Gastrocnemius medialis (tissue), 4 donors: ENCODE data around the gene SPTSSA. TPM values are rescaled to one million over a fixed set of nuclear protein-coding genes. Genes with fewer than 3 reads are reported as not detected.
"Not testable (repeated sequence)": the region's sequence is repeated elsewhere in the genome, so short reads cannot be mapped to it uniquely, and the experiment has no call there.

Experiments
- ATAC-seq, 2 donors: fragments of 150-250 bp; one replicate each; pipeline ENCODE4 v1.9.1; 2016
- DNase-seq, 2 donors: peaks; one replicate each; pipeline ENCODE4 v3.0.0-alpha.2; 2019
- H3K27ac ChIP-seq, 4 donors: fragments of 200-600 bp; sonication (generic); 1 replicate in 1 of 4; 2 replicates in 3 of 4; pipeline ENCODE4 v1.5.1; 2016 to 2018; ENCODE audit warnings: mild to moderate bottlenecking in 2 of 4, moderate library complexity in 1 of 4
- H3K27me3 ChIP-seq, 3 donors: fragments of 200-600 bp; sonication (generic) in 2 of 3; 1 replicate in 1 of 3; 2 replicates in 2 of 3; pipeline versions ENCODE4 v1.5.1 to v1.6.0; 2016 to 2019; ENCODE audit warnings: mild to moderate bottlenecking in 1 of 3, moderate library complexity in 1 of 3
- H3K36me3 ChIP-seq, 2 donors: fragments of 200-600 bp; sonication (generic) in 1 of 2; one replicate each; pipeline ENCODE4 v1.5.1; 2017 to 2018
- H3K4me1 ChIP-seq, 2 donors: fragments of 200-600 bp; sonication (generic) in 1 of 2; one replicate each; pipeline ENCODE4 v1.5.1; 2016 to 2017; ENCODE audit warnings: mild to moderate bottlenecking in 2 of 2
- H3K4me3 ChIP-seq, 4 donors: fragments of 200-600 bp; sonication (generic) in 3 of 4; 1 replicate in 1 of 4; 2 replicates in 3 of 4; pipeline ENCODE4 v1.5.1; 2016 to 2019; ENCODE audit warnings: mild to moderate bottlenecking in 2 of 4
- H3K9me3 ChIP-seq, 3 donors: fragments of 200-600 bp; sonication (generic) in 2 of 3; 1 replicate in 1 of 3; 2 replicates in 2 of 3; pipeline ENCODE4 v1.5.1; 2016 to 2019
- POLR2A ChIP-seq, 2 donors: fragments of 450-650 bp; IDR thresholded peaks; one replicate each; pipeline ENCODE4 v1.6.1; 2017; ENCODE audit warnings: antibody characterized with exemption in 2 of 2, mild to moderate bottlenecking in 2 of 2, moderate library complexity in 2 of 2
- in situ Hi-C, 4 donors: fragments of 200-750 bp; cut with MboI; loops; one replicate each; pipeline versions ENCODE4 v1.15.0 to v1.8.0; 2017; ENCODE audit warnings: low sequenced_read_pairs in 4 of 4
- intact Hi-C: fragments of 100-400 bp; cut with DNase I; formaldehyde crosslinking; loops from one replicate; pipeline ENCODE4 v1.15.1; 2023; ENCODE audit warnings: low total_unique reads
- total RNA-seq, 4 donors: library from RNA; depleted of rRNA; stranded (reverse); fragments of >200 nt; gene quantifications; one replicate each; pipeline versions ENCODE4 v1.1.0 to v1.2.3, GENCODE V29; 2016
- TF ChIP-seq, protein P1 (sequence below), 5 experiments: fragments of 450-650 bp in 3 of 5; fragments of 200-600 bp in 2 of 5; sonication (generic) in 2 of 5; IDR thresholded peaks in 4 of 5; conservative IDR thresholded peaks in 1 of 5; 1 replicate in 4 of 5; 2 replicates in 1 of 5; pipeline ENCODE4 v1.5.1; 2016 to 2019; ENCODE audit warnings: antibody characterized with exemption in 5 of 5, mild to moderate bottlenecking in 3 of 5, moderate library complexity in 3 of 5

Gene SPTSSA, protein sequence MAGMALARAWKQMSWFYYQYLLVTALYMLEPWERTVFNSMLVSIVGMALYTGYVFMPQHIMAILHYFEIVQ
- total RNA-seq = 10 to 100 TPM in 2 of 4 donors, 1 to 10 TPM in 2; 6.4 to 14.0 (median 10.2) TPM

DNA sequence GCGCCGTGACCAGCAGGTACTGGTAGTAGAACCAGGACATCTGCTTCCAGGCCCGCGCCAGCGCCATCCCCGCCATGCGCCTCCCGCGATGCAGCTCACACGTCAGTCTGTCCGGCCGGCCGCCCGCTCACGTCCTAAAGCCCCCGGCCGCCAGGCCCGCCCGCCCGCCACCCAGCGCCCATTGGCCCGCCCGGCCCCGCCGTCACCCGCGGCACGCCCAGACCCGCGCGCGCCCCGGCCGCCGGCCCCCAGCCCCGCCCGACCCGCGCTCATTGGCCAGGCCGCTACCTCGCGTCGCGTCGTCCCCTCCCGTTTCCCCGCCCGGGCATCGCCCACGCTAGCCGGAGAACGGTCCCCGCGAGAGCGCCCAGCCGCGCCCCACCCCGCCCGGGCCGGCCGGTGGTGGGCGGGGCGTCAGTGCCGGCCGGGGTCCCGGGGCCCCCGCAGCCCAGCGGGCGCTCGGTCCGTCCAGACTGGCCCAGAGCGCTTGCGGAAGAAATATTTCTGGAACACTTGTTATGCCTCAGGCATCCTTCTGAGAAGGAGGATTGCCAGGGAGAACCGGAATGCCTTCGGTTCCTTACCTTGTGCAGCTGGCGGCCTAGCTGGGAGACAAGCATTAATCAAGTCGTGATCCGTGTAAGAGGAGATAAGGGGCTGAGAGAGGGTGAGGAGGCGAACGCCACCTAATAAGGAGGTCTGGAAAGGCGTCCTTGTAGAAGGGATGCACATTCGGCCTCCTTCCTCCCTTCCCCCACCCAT, at the start of gene SPTSSA:
TSS of gene SPTSSA (minus strand) at position 109 of the 762 bp plus-strand sequence. CDS start at position 76, 33 bp downstream.
- Histone ChIP-seq H3K4me1 (peaks cover 12 to 21% of the 10 kb centered on the region in 2 donors), H3K36me3 (no peaks in the 10 kb centered on the region), H3K9me3 (no peaks in the 10 kb centered on the region), H3K27ac (peak within 1 kb of the TSS; percentile 89 to 92 (median 90)), H3K27me3 (no peaks in the 10 kb centered on the region), H3K4me3 (peak within 1 kb of the TSS; percentile 68 to 85 (median 70))
- peak; percentile 87 to 89 for DNase-seq
- in situ Hi-C loops = no loop called here
- intact Hi-C loops = loop anchor here (1.0 to 10.0 kb wide), 6 partner anchors 35 to 522 kb away; partner anchors contain the start of genes CFL2, EAPP and SRP54
- ATAC-seq = peak; percentile 89
- TF ChIP-seq, protein P1, sequence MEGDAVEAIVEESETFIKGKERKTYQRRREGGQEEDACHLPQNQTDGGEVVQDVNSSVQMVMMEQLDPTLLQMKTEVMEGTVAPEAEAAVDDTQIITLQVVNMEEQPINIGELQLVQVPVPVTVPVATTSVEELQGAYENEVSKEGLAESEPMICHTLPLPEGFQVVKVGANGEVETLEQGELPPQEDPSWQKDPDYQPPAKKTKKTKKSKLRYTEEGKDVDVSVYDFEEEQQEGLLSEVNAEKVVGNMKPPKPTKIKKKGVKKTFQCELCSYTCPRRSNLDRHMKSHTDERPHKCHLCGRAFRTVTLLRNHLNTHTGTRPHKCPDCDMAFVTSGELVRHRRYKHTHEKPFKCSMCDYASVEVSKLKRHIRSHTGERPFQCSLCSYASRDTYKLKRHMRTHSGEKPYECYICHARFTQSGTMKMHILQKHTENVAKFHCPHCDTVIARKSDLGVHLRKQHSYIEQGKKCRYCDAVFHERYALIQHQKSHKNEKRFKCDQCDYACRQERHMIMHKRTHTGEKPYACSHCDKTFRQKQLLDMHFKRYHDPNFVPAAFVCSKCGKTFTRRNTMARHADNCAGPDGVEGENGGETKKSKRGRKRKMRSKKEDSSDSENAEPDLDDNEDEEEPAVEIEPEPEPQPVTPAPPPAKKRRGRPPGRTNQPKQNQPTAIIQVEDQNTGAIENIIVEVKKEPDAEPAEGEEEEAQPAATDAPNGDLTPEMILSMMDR (IDR thresholded peaks at IDR 0.05 in 4 of 5, conservative IDR thresholded peaks at IDR 0.05 in 1 of 5) = no peak
- TF ChIP-seq POLR2A (IDR thresholded peaks at IDR 0.05) = peak; percentile 92 to 97

DNA sequence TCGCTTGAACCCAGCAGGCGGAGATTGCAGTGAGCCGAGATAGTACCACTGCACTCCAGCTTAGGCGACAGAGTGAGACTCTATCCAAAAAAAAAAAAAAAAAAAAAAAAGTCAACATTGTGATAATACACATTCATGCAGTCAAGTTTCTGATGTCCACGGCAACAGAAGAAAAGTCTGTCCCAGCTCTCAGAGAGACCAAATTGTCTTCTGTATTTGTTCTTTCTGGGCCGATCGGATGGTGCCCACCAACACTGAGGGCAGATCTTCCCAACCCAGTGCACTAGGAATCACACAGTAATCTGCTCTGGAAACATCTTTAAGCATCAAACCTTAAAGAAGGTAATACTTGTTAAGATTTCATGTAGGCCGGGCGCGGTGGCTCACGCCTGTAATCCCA, 45.8 kb upstream of the SPTSSA start:
- Histone ChIP-seq H3K9me3 (no peaks in the 10 kb centered on the region), H3K27me3 (no peaks in the 10 kb centered on the region), H3K4me1 (no peaks in the 10 kb centered on the region), H3K4me3 (no peak overlapping the region), H3K36me3 (no peaks in the 10 kb centered on the region), H3K27ac (no peak overlapping the region)
- in situ Hi-C loops = loop anchor here in 3 of 4 donors (10.0 to 25.0 kb wide), 2 partner anchors 171 to 173 kb away; no protein-coding TSS in a partner anchor
- DNase-seq = no peak
- ATAC-seq = no peak
- intact Hi-C loops = no loop called here
- TF ChIP-seq, protein P1 (IDR thresholded peaks at IDR 0.05 in 4 of 5, conservative IDR thresholded peaks at IDR 0.05 in 1 of 5) = no peak
- TF ChIP-seq POLR2A (IDR thresholded peaks at IDR 0.05) = no peak

DNA sequence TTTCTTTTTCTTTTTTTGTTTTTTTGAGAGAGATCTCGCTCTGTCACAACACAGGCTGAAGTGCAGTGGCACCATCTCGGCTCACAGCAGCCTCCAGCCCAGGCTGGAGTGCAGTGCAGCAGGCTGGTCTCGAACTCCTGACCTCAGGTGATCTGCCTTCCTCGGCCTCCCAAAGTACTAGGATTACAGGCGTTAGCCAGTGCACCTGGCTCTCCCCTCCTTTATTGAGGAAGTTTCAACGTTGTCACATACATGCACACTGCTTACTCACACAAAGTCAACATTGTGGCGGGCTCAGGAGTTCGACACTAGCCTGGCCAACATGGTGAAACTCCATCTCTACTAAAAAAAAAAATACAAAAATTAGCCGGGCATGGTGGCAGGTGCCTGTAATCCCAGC, 45.4 kb upstream of the SPTSSA start:
- H3K9me3 ChIP-seq = no peaks in the 10 kb centered on the region
- H3K36me3 ChIP-seq = no peaks in the 10 kb centered on the region
- no peak for ATAC-seq
- no peak overlapping the region for H3K4me3 ChIP-seq
- intact Hi-C loops (no loop called here), in situ Hi-C loops (loop anchor here in 3 of 4 donors (10.0 to 25.0 kb wide), 2 partner anchors 170 to 173 kb away; no protein-coding TSS in a partner anchor)
- no peaks in the 10 kb centered on the region for H3K4me1 ChIP-seq
- no peaks in the 10 kb centered on the region for H3K27me3 ChIP-seq
- no peak overlapping the region for H3K27ac ChIP-seq
- DNase-seq = no peak
- no peak for TF ChIP-seq POLR2A (IDR thresholded peaks at IDR 0.05)
- TF ChIP-seq, protein P1 (IDR thresholded peaks at IDR 0.05 in 4 of 5, conservative IDR thresholded peaks at IDR 0.05 in 1 of 5) = no peak

GRCh38 chr14:34505124-34505491, 43.1 kb upstream of the SPTSSA start:
- in situ Hi-C loops = loop anchor here in 3 of 4 donors (10.0 to 25.0 kb wide), 2 partner anchors 168 to 170 kb away; no protein-coding TSS in a partner anchor
- H3K27ac ChIP-seq, DNase-seq, H3K36me3 ChIP-seq, H3K27me3 ChIP-seq, H3K9me3 ChIP-seq, intact Hi-C loops, H3K4me1 ChIP-seq, ATAC-seq, H3K4me3 ChIP-seq: not testable (repeated sequence)

GRCh38 chr14:34504027-34504426, 42.0 kb upstream of the SPTSSA start:
- H3K27me3 ChIP-seq, DNase-seq, ATAC-seq, H3K27ac ChIP-seq, H3K9me3 ChIP-seq, H3K4me1 ChIP-seq, intact Hi-C loops, H3K4me3 ChIP-seq, H3K36me3 ChIP-seq: not testable (repeated sequence)
- in situ Hi-C loops = loop anchor here in 3 of 4 donors (10.0 to 25.0 kb wide), 2 partner anchors 167 to 169 kb away; no protein-coding TSS in a partner anchor
